Heart left ventricle (tissue), 16 donors: ENCODE data around the gene RNF121. TPM values are rescaled to one million over a fixed set of nuclear protein-coding genes. Genes with fewer than 3 reads are reported as not detected.

ENCODE experiments used
- ATAC-seq, 4 donors: fragments of 200-7000 bp; cut with Tn5 transposase; one replicate each; pipeline ENCODE4 v1.9.1; 2020 to 2022; ENCODE audit warnings: moderate library complexity in 4 of 4, mild to moderate bottlenecking in 3 of 4, moderate number of reproducible peaks in 1 of 4
- DNase-seq, 5 donors: peaks; one replicate each; pipeline ENCODE4 v3.0.0-alpha.2; 2020
- H3K27ac ChIP-seq, 12 donors: fragments of 200-600 bp; sonication (generic) in 4 of 12; one replicate each; pipeline versions ENCODE4 v1.5.0 to v1.8.0; 2016 to 2022; ENCODE audit warnings: mild to moderate bottlenecking in 2 of 12
- H3K27me3 ChIP-seq, 9 donors: fragments of 200-600 bp; sonication (generic) in 2 of 9; one replicate each; pipeline versions ENCODE4 v1.5.1 to v1.8.0; 2016 to 2022; ENCODE audit warnings: mild to moderate bottlenecking in 3 of 9
- H3K36me3 ChIP-seq, 9 donors: fragments of 200-600 bp; sonication (generic) in 2 of 9; one replicate each; pipeline versions ENCODE4 v1.5.0 to v1.8.0; 2018 to 2022; ENCODE audit warnings: mild to moderate bottlenecking in 2 of 9
- H3K4me1 ChIP-seq, 12 donors: fragments of 200-600 bp; sonication (generic) in 4 of 12; one replicate each; pipeline versions ENCODE4 v1.5.0 to v1.8.0; 2016 to 2022; ENCODE audit warnings: mild to moderate bottlenecking in 3 of 12
- H3K4me3 ChIP-seq, 12 donors: fragments of 200-600 bp; sonication (generic) in 4 of 12; one replicate each; pipeline versions ENCODE4 v1.5.0 to v1.8.0; 2017 to 2022; ENCODE audit warnings: mild to moderate bottlenecking in 9 of 12, moderate library complexity in 4 of 12
- H3K9me3 ChIP-seq, 12 donors: fragments of 200-600 bp; sonication (generic) in 4 of 12; one replicate each; pipeline versions ENCODE4 v1.5.0 to v1.8.0; 2016 to 2022; ENCODE audit warnings: mild to moderate bottlenecking in 1 of 12
- POLR2A ChIP-seq, 2 donors: fragments of 450-650 bp; IDR thresholded peaks; one replicate each; pipeline ENCODE4 v1.6.1; 2017; ENCODE audit warnings: antibody characterized with exemption in 2 of 2, mild to moderate bottlenecking in 2 of 2, moderate library complexity in 2 of 2
- WGBS, 4 donors: extraction: QIAGEN DNeasy Blood & Tissue Kit in 2 of 4; methylation state at CpG; one replicate each; pipeline versions ENCODE4 v1.1.5 to v1.1.7; 2013 to 2018; 5-methylcytosine and 5-hydroxymethylcytosine counted together
- intact Hi-C, 10 donors: fragments of 100-400 bp; cut with DNase I; formaldehyde crosslinking; loops; one replicate each; pipeline versions ENCODE4 v1.11.1 to v1.14.2; 2022
- polyA plus RNA-seq, 2 donors: library from polyadenylated mRNA; stranded (reverse); fragments of 200-250 nt; gene quantifications; one replicate each; pipeline ENCODE4 v1.2.3, GENCODE V29; 2013
- total RNA-seq, 9 donors: library from RNA; depleted of rRNA in 2 of 9; stranded (reverse); fragments of >200 nt in 2 of 9; fragmentation: NEBNext Ultra II Directional in 3 of 9; extraction: Animal tissue kit (Norgen Biotek cat#: 25700) in 3 of 9; gene quantifications; one replicate each; pipeline versions ENCODE4 v1.1.0 to v1.2.4, GENCODE V29; 2016 to 2023
- TF ChIP-seq, protein P1 (sequence below), 12 donors: fragments of 200-600 bp; sonication (generic) in 4 of 12; IDR thresholded peaks; one replicate each; pipeline versions ENCODE4 v1.5.0 to v1.8.0; 2018 to 2022; ENCODE audit warnings: antibody characterized with exemption in 12 of 12, mild to moderate bottlenecking in 5 of 12
- donor health status: ischemic (EF 13 %, LVEDD 7.1; RV severe dilation, severe dysfunction).
- donor health status: healthy with polysubstance abuse.
- donor health status: DM: no; HTN: yes; CAD: no.
- donor health status: DM: no; HTN: no; CAD: no.
- donor health status: ischemic (EF 25% LVEDD 6.9; RV normal size, moderate dysfunction).
- donor health status: ischemic (EF 25% LVEDD 5.7; RV mildly dilated, moderate dysfunction).
- donor health status: healthy.
- donor health status: DM: yes; HTN: yes; CAD: no.
- donor health status: ischemic (EF 35%, LVEDD 5.7; RV mildly dilated, moderate dysfunction).
- donor health status: nonischemic (EF 11% LVEDD 7.7; RV severe dilation, severe dysfunction).
- donor health status: DM: yes; HTN: yes; CAD: no.
- donor health status: PGD.
- donor health status: ischemic (EF 29% LVEDD 5.4; RV normal size, mild dysfunction).
- donor health status: nonischemic (EF 23%, LVEDD 6.1; RV moderate dilation, normal function).

Gene RNF121
- total and polyA plus RNA-seq, 11 donors, result 8.0 to 45.3 (median 22.0) TPM

DNA sequence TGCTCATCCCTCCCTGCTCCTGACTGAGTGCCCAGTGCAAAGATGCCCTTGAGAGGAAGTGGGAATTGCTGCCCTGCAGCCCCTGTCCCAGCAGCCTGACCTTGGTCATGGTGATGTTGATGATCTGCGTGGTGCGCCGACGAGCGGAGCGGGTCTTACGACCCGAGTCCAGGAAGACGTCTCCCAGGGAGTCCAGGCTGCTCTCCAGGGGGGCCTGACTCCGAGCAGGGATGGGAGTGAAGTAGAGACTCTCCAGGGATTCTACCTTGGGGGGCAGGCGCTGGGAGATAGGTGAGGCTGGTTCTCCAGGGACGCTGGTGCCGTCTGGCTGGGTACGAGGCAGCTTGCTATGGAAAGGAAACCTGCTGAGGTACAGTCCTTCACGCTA is 78.2 kb downstream of the RNF121 start:
- H3K27ac ChIP-seq, result no peak overlapping the region
- 85 to 89% (median 87%) methylated on average over 10 to 15 of the region's 15 CpGs for WGBS, 4 donors
- DNase-seq (no peak), ATAC-seq (no peak)
- H3K27me3 ChIP-seq, result no peaks in the 10 kb centered on the region
- H3K4me1 ChIP-seq, result peaks cover 0 to 23% (median 10%) of the 10 kb centered on the region in 12 donors
- intact Hi-C loops, result no loop called here
- H3K9me3 ChIP-seq, result no peaks in the 10 kb centered on the region
- H3K4me3 ChIP-seq, result no peak overlapping the region
- H3K36me3 ChIP-seq, result peaks cover 6 to 100% (median 99%) of the 10 kb centered on the region in 9 donors
- TF ChIP-seq POLR2A (IDR thresholded peaks at IDR 0.05), result no peak
- TF ChIP-seq, protein P1, sequence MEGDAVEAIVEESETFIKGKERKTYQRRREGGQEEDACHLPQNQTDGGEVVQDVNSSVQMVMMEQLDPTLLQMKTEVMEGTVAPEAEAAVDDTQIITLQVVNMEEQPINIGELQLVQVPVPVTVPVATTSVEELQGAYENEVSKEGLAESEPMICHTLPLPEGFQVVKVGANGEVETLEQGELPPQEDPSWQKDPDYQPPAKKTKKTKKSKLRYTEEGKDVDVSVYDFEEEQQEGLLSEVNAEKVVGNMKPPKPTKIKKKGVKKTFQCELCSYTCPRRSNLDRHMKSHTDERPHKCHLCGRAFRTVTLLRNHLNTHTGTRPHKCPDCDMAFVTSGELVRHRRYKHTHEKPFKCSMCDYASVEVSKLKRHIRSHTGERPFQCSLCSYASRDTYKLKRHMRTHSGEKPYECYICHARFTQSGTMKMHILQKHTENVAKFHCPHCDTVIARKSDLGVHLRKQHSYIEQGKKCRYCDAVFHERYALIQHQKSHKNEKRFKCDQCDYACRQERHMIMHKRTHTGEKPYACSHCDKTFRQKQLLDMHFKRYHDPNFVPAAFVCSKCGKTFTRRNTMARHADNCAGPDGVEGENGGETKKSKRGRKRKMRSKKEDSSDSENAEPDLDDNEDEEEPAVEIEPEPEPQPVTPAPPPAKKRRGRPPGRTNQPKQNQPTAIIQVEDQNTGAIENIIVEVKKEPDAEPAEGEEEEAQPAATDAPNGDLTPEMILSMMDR (IDR thresholded peaks at IDR 0.05), result no peak

DNA sequence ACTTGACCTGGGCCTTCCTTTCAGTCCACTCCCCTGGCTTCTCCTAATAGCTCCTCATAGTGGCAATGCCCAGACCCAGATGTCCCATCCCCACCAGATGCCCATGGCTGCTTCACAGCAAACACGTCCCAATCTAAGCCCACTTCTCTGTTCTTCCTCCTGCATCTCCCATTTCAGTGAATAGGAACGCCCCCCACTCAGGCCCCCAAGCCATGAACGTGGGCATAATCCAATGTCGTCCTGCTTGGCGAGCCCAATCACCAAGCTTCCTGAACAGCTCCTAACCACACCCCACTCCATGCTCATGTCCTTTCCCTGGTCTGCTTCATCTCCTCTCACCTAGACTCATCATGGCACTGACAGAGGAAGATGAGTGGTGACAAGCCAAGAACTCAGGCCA is 78.7 kb downstream of the RNF121 start:
- intact Hi-C loops, result no loop called here
- WGBS, 4 donors, result 72 to 78% (median 75%) methylated on average over 5 of the region's 5 CpGs
- no peak for TF ChIP-seq POLR2A (IDR thresholded peaks at IDR 0.05)
- TF ChIP-seq, protein P1 (IDR thresholded peaks at IDR 0.05), result no peak
- Histone ChIP-seq H3K27me3 (no peaks in the 10 kb centered on the region), H3K4me3 (no peak overlapping the region), H3K9me3 (no peaks in the 10 kb centered on the region), H3K4me1 (peaks cover 0 to 28% (median 14%) of the 10 kb centered on the region in 12 donors), H3K27ac (no peak overlapping the region), H3K36me3 (peaks cover 6 to 100% (median 99%) of the 10 kb centered on the region in 9 donors)
- ATAC-seq (no peak), DNase-seq (no peak)

DNA sequence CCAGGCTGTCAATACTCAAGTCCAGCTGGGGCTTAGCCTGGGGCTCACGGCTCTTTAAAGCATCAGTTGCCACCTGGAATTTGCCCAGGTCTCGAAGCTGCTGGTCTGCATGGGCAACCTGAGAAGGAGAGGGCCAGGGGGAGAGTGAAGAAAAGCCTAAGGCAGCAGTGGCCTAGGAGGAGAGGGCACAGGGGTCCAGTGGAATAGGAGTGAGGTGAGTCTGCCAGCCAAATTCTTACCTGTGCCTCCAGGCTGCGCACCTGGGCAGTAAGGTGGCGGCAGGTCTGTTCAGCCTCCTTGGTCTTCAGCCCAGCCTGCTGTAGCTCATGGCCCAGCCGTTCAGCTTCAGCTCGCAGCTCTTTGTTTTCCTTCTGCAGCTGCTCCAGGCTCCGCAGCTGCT is 79.9 kb downstream of the RNF121 start:
- ATAC-seq (no peak), DNase-seq (no peak)
- WGBS, 4 donors, result 82 to 89% (median 86%) methylated on average over 7 of the region's 7 CpGs
- Histone ChIP-seq H3K4me3 (no peak overlapping the region), H3K9me3 (no peaks in the 10 kb centered on the region), H3K27ac (no peak overlapping the region), H3K4me1 (peaks cover under 1 to 39% (median 25%) of the 10 kb centered on the region in 12 donors), H3K36me3 (peaks cover 6 to 100% (median 99%) of the 10 kb centered on the region in 9 donors), H3K27me3 (no peaks in the 10 kb centered on the region)
- no peak for TF ChIP-seq POLR2A (IDR thresholded peaks at IDR 0.05)
- TF ChIP-seq, protein P1 (IDR thresholded peaks at IDR 0.05), result no peak
- intact Hi-C loops, result no loop called here

DNA sequence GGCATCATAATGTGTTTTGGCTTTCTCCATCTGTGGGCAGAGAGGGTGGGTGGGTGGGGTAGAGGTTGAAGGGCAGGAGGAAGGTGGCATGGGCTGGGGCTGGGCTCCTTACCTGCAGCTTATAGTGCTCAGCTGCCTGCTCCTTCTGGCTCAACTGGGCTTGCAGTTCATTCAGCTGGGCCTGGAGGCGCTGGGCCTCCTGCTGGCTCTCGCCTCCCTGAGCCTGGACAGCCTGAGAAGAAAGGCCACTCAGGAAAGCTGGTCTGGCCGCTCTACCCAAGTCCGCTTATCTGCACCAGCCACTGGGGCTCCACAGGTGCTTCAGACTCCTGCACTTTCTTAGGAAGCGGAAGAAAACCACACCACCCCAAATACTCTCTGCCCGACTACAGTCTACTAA is 80.3 kb downstream of the RNF121 start:
- peaks cover 4 to 43% (median 29%) of the 10 kb centered on the region in 12 donors for H3K4me1 ChIP-seq
- no peaks in the 10 kb centered on the region for H3K9me3 ChIP-seq
- H3K27ac ChIP-seq, result no peak overlapping the region
- H3K36me3 ChIP-seq, result peaks cover 6 to 100% (median 99%) of the 10 kb centered on the region in 9 donors
- H3K4me3 ChIP-seq, result no peak overlapping the region
- no peak for ATAC-seq
- H3K27me3 ChIP-seq, result no peaks in the 10 kb centered on the region
- intact Hi-C loops, result no loop called here
- WGBS, 4 donors, result 88 to 98% (median 94%) methylated on average over 4 to 6 of the region's 6 CpGs
- no peak for TF ChIP-seq POLR2A (IDR thresholded peaks at IDR 0.05)
- TF ChIP-seq, protein P1 (IDR thresholded peaks at IDR 0.05), result no peak
- no peak for DNase-seq
